Measurements from ENCODE around the gene UBE2M. TPM values are rescaled to one million over a fixed set of nuclear protein-coding genes. Genes with fewer than 3 reads are reported as not detected.
A peak's percentile ranks its signal among the peaks of the same experiment; 100 is the strongest.

The UBE2M gene
- polyA plus RNA-seq, 1 of the 3 experiments (the other 2 are of a cell fraction), result 135 TPM

- Histone ChIP-seq H3K27ac (ENCODE audit: low read depth in 2 of 2, low read length in 1 of 2) (peak overlapping the region in 1 of 2 experiments; percentile 11; a peak in 1 of 4 replicates), H3K9me2 (no peaks in the 10 kb centered on the region), H2AFZ (ENCODE audit: low read depth) (no peak overlapping the region), H3K36me3 (replicated peaks in 1 of 2; ENCODE audit: control insufficient read depth in 1 of 2, insufficient read depth in 2 of 2, low read length in 1 of 2) (peaks cover 5 to 12% of the 10 kb centered on the region in 2 experiments), H3K4me1 (ENCODE audit: control insufficient read depth in 1 of 2, insufficient read depth in 2 of 2, low read depth in 1 of 2, low read length in 1 of 2) (peaks cover 14 to 51% of the 10 kb centered on the region in 2 experiments; a peak in 3 of 4 replicates), H3K27me3 (ENCODE audit: insufficient read depth) (no peaks in the 10 kb centered on the region), H3K9me3 (no peaks in the 10 kb centered on the region), H3K4me2 (no peak overlapping the region), H3K9ac (no peak overlapping the region), H4K20me1 (ENCODE audit: insufficient read depth) (peaks cover 9% of the 10 kb centered on the region; the same call in 1 of the 2 replicates), H3K79me2 (ENCODE audit: insufficient read depth) (peaks cover 21% of the 10 kb centered on the region), H3F3A (replicated peaks; ENCODE audit: insufficient read depth) (peaks cover 21% of the 10 kb centered on the region), H3K4me3 (ENCODE audit: low read depth in 2 of 2, low read length in 1 of 2) (no peak overlapping the region)
- ChIA-PET CTCF (interaction anchor here (0.7 to 1.5 kb wide), 3 partner anchors 18 to 166 kb away, joined by 3 to 9 read pairs (median 3); partner anchors contain the start of genes RNF225 and ZBTB45), POLR2A (interaction anchor here (0.5 to 5.7 kb wide), 7 partner anchors 7 to 171 kb away, joined by 3 to 35 read pairs (median 6); partner anchors contain the start of genes CHMP2A, MZF1, TRIM28 and ZBTB45)
- no peak for DNase-seq
- TF ChIP-seq RXRA (IDR thresholded peaks at IDR 0.05; ENCODE audit: borderline replicate concordance, low read depth) (no peak), MXI1 (IDR thresholded peaks at IDR 0.05; ENCODE audit: low read depth, low read length) (no peak), RAD21 (IDR thresholded peaks at IDR 0.05; ENCODE audit: low read length) (no peak), JUND (IDR thresholded peaks at IDR 0.05) (no peak), CHD2 (IDR thresholded peaks at IDR 0.05; ENCODE audit: low read length, partially characterized antibody) (no peak), CTCF (IDR thresholded peaks at IDR 0.05) (no peak), SIN3A (IDR thresholded peaks at IDR 0.05; ENCODE audit: borderline replicate concordance, low read depth, low read length) (no peak), REST (IDR thresholded peaks at IDR 0.05; ENCODE audit: low read depth, low read length) (no peak), ZBTB33 (IDR thresholded peaks at IDR 0.05; ENCODE audit: borderline replicate concordance, low read depth) (no peak), ELF1 (IDR thresholded peaks at IDR 0.05) (no peak), NRF1 (IDR thresholded peaks at IDR 0.05; ENCODE audit: low read depth, low read length) (no peak), GABPA (IDR thresholded peaks at IDR 0.05; ENCODE audit: low read depth) (no peak), FOXM1 (IDR thresholded peaks at IDR 0.05; ENCODE audit: low read depth) (no peak), MEF2A (IDR thresholded peaks at IDR 0.05; ENCODE audit: borderline replicate concordance, low read depth) (no peak)
- WGBS (ENCODE audit: low lambda C conversion rate), result 95% methylated on average over 12 of the region's 16 CpGs
Measured at GRCh38 chr19:58561373-58562121, 3.1 kb upstream of the UBE2M start.
